Activated CD4-positive, alpha-beta T cell treated with anti-CD3 and anti-CD28 coated beads, Interleukin-2, amount 50 U/mL, for 4 hours (primary cell): Measurements from ENCODE around the gene CARD10.

Experiments used
- DNase-seq, 2 experiments: peaks; one replicate each; pipeline ENCODE4 v3.0.0-alpha.2; 2020

Gene CARD10

GRCh38 chr22:37462436-37462835, 56.8 kb downstream of the CARD10 start:
- no peak for DNase-seq

- DNase-seq, result no peak
Measured at GRCh38 chr22:37461961-37462360, 57.3 kb downstream of the CARD10 start.

- DNase-seq, result no peak
Measured at GRCh38 chr22:37460684-37461083, 58.5 kb downstream of the CARD10 start.

- no peak for DNase-seq
Measured at GRCh38 chr22:37459206-37459605, 60.0 kb downstream of the CARD10 start.

DNA sequence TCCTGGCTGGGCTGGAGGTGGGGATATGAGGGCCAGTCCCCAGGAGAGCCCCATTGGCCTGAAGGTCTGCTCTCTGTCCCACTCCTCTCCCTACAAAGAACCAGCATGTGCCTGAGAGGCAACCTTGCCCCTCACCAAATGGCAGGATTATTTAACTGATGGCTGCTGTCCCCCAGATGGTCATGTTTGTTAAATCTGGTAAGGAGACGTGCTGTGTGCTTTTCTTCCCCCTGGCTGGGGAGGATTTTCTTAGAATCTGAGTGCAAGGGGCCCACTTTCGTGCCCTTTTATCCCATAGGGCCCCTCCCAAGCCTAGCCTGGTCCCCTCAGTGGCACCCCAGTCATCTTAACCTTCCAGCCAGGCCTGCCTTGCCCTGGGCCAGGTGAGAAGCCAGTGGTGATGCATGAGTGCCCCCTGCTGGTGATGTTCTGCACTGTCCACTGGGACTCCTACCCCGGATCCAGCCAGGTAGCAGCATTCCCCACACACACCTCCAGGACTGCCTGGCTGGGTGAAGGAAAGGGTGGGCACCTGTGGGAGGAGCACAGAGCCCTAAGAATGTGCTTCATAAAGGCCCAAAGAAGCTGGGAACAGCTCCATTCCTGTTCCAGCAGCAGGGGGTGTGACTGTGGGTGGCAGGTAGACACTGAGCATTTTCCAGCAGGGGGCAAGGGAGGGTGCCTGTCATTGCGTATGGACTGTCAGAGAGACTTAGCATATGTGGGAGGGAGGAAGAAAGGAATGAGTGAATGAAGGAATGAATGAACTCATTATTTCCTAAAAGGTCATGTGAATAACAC, 61.9 kb downstream of the CARD10 start:
- peak; percentile 84 to 87 for DNase-seq

- DNase-seq, result no peak
Measured at GRCh38 chr22:37456346-37456745, 62.9 kb downstream of the CARD10 start.

GRCh38 chr22:37455896-37456295, 63.3 kb downstream of the CARD10 start:
- DNase-seq, result no peak

- DNase-seq, result no peak
Measured at GRCh38 chr22:37454857-37455686, 64.1 kb downstream of the CARD10 start.

DNA sequence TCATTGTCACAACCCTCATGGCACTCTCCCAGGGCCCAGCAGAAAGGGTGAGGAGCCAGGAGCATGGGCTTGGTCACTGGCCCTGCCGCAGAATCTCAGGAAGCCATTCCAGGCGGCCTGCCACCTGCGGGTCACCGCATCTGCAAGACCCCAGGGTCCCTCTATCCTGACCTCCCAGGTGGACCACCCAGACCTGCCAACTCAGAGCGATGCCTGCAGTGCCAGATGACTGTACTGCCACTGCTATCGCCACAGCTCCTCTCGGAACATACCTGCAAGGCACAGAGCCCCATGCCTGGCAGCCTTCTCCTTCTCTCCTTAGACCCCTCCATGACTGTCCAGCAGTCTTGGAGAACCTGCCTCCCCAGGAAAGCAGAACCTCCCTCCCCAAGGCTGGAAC, 65.5 kb downstream of the CARD10 start:
- DNase-seq, result no peak

DNA sequence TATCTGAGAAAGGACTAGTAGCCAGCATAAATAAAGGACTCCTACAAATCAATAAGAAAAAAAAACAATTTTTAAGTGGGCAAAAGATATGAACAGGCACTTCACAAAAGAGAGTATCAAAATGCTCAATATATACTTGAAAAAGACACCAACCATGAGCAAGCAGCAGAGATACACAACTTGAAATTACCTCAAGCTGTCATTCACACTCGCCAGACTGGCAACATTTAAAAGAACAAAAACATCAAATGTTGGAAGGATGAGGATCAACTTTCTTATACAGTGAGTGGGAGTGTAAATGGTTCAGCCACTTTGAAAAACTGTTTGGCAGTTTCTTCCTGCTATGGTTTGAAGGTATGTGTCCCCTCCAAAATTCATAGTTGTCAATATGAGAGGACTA, 68.0 kb downstream of the CARD10 start:
- DNase-seq, result no peak

DNA sequence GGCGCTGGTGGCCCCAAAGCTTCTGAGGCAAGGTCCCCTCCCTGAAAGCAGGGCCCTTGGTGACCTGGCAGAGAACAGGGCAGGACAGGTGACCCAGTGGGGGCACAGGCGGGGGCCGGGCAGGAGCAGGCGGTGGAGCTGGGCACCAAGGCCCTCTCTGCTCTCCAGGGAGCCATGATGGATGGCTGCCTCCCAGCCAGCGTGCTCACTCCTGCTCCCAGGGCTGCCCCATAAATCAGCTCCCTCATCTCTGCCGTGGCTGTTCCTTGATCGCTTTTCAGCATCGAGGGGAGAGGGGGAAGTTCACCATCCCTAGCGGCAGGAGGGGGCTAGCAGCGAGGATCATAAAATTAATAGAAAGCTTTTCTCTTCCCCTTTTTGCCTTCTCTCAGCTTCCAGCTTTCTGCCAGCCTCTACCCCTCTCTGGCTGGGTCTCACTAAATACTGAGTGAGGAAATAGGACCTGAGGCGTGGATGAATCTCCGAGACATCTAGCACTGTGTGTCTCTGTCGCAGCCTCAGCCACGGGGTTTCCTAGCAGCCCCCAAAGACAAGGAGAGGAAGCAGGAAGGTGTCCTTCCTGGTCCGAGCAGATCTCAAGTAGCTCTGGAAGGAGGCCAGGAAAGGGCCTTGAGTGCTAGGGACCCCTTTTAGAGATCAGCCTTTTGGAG, 69.7 kb downstream of the CARD10 start:
- no peak for DNase-seq

- no peak for DNase-seq
Measured at GRCh38 chr22:37448516-37449127, 70.6 kb downstream of the CARD10 start.

GRCh38 chr22:37445501-37445900, 73.7 kb downstream of the CARD10 start:
- DNase-seq, result no peak

- DNase-seq, result no peak
Measured at GRCh38 chr22:37443977-37444376, 75.2 kb downstream of the CARD10 start.

- no peak for DNase-seq
Measured at GRCh38 chr22:37443086-37443485, 76.1 kb downstream of the CARD10 start.

- DNase-seq, result no peak
Measured at GRCh38 chr22:37442537-37442936, 76.7 kb downstream of the CARD10 start.

- DNase-seq, result no peak
Measured at GRCh38 chr22:37442135-37442534, 77.1 kb downstream of the CARD10 start.

GRCh38 chr22:37440875-37441274, 78.3 kb downstream of the CARD10 start:
- no peak for DNase-seq
